WERI-Rb-1 (cell line): ENCODE results near the gene SLC25A21.

Experiments
- DNase-seq: peaks from one replicate; pipeline ENCODE4 v3.0.0-alpha.2; 2020
- H3K27ac ChIP-seq: fragments of 250-450 bp; sonication (Bioruptor Pico); 2 replicates; pipeline ENCODE4 v1.5.1; 2020; ENCODE audit warnings: mild to moderate bottlenecking, moderate library complexity
- H3K27me3 ChIP-seq: fragments of 250-450 bp; sonication (Bioruptor Pico); 2 replicates; pipeline ENCODE4 v1.5.1; 2021; ENCODE audit warnings: mild to moderate bottlenecking, low read depth, moderate library complexity; ENCODE audit not compliant: insufficient read depth, severe bottlenecking
- H3K36me3 ChIP-seq: fragments of 250-450 bp; sonication (Bioruptor Pico); 2 replicates; pipeline ENCODE4 v1.5.1; 2020; ENCODE audit warnings: mild to moderate bottlenecking, moderate library complexity
- H3K4me3 ChIP-seq: 2 replicates; pipeline ENCODE4 v1.5.1; 2011; ENCODE audit warnings: low read depth, mild to moderate bottlenecking, control low read depth, low read length
- H3K9me3 ChIP-seq: fragments of 250-450 bp; sonication (Bioruptor Pico); 2 replicates; pipeline ENCODE4 v1.5.1; 2021; ENCODE audit warnings: mild to moderate bottlenecking, moderate library complexity; ENCODE audit not compliant: severe bottlenecking
- TF ChIP-seq, protein P1 (sequence below): IDR thresholded peaks from 2 replicates; pipeline ENCODE4 v1.5.1; 2011; ENCODE audit warnings: low read depth, mild to moderate bottlenecking, control low read depth, inconsistent platforms, low read length

SLC25A21 gene

GRCh38 chr14:37032863-37033262 lies 139.5 kb downstream of the SLC25A21 start:
- TF ChIP-seq, protein P1, sequence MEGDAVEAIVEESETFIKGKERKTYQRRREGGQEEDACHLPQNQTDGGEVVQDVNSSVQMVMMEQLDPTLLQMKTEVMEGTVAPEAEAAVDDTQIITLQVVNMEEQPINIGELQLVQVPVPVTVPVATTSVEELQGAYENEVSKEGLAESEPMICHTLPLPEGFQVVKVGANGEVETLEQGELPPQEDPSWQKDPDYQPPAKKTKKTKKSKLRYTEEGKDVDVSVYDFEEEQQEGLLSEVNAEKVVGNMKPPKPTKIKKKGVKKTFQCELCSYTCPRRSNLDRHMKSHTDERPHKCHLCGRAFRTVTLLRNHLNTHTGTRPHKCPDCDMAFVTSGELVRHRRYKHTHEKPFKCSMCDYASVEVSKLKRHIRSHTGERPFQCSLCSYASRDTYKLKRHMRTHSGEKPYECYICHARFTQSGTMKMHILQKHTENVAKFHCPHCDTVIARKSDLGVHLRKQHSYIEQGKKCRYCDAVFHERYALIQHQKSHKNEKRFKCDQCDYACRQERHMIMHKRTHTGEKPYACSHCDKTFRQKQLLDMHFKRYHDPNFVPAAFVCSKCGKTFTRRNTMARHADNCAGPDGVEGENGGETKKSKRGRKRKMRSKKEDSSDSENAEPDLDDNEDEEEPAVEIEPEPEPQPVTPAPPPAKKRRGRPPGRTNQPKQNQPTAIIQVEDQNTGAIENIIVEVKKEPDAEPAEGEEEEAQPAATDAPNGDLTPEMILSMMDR, result no peak
- no peak overlapping the region for H3K4me3 ChIP-seq
- no peak overlapping the region for H3K27ac ChIP-seq

DNA sequence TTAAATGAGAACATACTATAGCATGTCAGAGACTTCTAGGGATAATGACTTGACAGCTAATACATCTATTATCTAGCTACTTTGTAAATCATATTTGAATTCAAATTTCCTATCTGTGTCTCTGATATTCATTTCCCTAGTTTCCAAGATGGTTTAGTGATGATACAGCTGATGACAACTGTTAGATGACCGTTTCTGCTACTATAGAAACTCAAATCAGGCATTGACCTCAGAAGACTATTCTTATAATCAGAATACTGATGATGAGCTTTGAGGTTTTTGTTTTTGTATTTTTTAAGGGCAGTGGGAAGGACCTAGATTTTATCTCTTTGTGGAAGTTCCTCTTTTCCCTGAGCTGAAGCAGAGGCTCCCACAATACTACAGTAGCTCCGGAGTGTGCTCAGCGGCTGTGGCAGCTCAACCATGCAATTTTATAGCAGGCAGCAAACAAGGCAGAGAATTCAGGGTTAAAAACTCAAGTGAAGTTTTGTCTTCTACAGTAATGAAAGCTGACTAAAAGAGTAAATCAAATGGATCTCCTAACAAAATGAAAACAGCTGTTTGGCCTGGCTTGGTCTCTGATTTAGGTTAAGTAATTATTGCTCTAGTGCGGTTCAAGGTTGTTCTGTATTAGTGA lies 145.1 kb downstream of the SLC25A21 start:
- no peaks in the 10 kb centered on the region for H3K36me3 ChIP-seq
- no peaks in the 10 kb centered on the region for H3K9me3 ChIP-seq
- no peak overlapping the region for H3K27ac ChIP-seq
- TF ChIP-seq, protein P1, result no peak
- no peak for DNase-seq
- peaks cover 43% of the 10 kb centered on the region for H3K27me3 ChIP-seq
- no peak overlapping the region for H3K4me3 ChIP-seq

More at GRCh38 chr14:37032863-37033262, 139.5 kb downstream of the SLC25A21 start:
- peaks cover 50% of the 10 kb centered on the region for H3K27me3 ChIP-seq
- H3K36me3 ChIP-seq, result no peaks in the 10 kb centered on the region
- DNase-seq, result no peak
- H3K9me3 ChIP-seq, result no peaks in the 10 kb centered on the region

DNA sequence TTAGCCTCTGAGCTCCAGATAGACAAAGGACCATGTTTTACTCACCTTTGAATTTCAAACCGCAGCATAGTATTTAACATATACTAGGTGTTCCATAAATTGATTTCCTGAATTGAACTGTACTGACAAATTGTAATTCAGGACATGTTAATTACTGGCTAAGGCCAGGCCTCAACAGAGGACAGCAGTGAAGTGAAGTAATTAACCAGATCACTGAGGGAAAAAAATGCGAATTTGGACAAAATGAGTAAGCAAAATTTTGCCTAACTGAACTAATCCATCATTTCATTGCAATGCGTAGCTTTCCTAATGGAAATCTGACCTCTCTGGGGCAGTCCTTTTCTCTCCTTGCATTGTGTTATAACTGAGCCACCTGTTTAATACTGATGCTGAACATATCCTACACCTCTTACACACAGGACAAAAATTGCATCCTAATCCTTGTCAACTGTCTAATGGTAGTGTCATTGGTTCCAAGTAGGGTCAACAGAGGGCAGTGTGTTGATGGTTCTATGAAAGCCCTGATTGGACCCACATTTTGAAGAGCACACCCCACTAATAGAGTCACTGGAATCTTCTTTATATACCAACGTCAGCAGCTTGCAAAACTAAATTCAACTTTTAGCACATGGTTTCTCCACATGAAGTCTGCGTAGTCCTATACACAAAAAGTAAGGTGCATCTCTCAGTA lies 148.4 kb downstream of the SLC25A21 start:
- TF ChIP-seq, protein P1, result no peak
- Histone ChIP-seq H3K27ac (no peak overlapping the region), H3K4me3 (no peak overlapping the region), H3K36me3 (no peaks in the 10 kb centered on the region), H3K27me3 (peaks cover 32% of the 10 kb centered on the region), H3K9me3 (no peaks in the 10 kb centered on the region)
- no peak for DNase-seq

DNA sequence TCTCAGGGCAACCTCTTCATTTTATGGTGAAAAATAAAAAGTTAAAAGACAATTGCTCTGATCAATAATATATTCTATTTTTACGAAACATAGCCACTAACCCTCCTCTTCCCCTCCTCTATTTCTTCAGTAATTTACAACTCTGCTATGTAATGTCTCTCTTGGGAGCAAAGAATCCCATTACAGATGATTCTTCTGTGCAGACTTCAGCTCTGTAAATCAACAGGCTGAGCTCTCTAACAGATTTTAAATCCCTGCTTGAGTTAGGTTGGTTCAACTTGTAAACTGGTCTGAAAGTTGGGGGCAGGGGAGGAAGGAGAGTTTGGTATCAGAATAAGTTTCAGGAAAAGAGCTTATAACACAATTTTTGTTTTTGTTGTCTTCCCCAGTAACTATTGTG lies 151.0 kb downstream of the SLC25A21 start:
- Histone ChIP-seq H3K27ac (no peak overlapping the region), H3K9me3 (no peaks in the 10 kb centered on the region), H3K36me3 (no peaks in the 10 kb centered on the region), H3K27me3 (peaks cover 32% of the 10 kb centered on the region), H3K4me3 (no peak overlapping the region)
- TF ChIP-seq, protein P1, result no peak
- DNase-seq, result no peak

DNA sequence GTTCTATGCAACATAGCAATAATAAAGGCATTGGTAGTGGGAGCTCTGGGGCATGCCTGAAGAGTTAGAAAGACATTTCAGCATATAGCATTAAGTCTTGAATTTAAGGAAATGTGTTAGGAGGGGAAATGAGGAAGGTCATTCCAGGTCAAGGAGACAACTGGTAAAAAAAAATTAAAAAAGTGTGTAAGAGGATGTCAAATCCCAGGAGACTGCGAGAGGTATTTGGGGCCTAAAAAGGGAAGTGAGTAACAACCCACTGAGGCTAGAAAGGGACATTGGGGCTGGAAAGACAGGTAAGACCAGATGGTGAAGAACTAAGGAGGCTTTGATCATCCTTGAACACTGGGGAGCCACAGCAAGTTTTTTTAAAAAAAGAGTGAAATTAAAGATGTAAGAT lies 152.9 kb downstream of the SLC25A21 start:
- TF ChIP-seq, protein P1, result no peak
- H3K36me3 ChIP-seq, result no peaks in the 10 kb centered on the region
- peaks cover 23% of the 10 kb centered on the region for H3K27me3 ChIP-seq
- H3K27ac ChIP-seq, result no peak overlapping the region
- no peak overlapping the region for H3K4me3 ChIP-seq
- DNase-seq, result no peak
- H3K9me3 ChIP-seq, result no peaks in the 10 kb centered on the region
